GM21360 (cell line): ENCODE results near the gene PITPNM3.

Source experiments
- ATAC-seq: cut with Tn5 transposase; IDR thresholded peaks from one replicate; pipeline ENCODE4 v1.9.1; 2021; ENCODE audit warnings: mild to moderate bottlenecking, moderate library complexity; ENCODE audit not compliant: unreplicated experiment

The PITPNM3 gene

GRCh38 chr17:6450926-6451832, 105.2 kb downstream of the PITPNM3 start:
- no peak for ATAC-seq

- ATAC-seq, result no peak
These were observed 107.0 kb downstream of the PITPNM3 start for GRCh38 chr17:6449307-6449706.

DNA sequence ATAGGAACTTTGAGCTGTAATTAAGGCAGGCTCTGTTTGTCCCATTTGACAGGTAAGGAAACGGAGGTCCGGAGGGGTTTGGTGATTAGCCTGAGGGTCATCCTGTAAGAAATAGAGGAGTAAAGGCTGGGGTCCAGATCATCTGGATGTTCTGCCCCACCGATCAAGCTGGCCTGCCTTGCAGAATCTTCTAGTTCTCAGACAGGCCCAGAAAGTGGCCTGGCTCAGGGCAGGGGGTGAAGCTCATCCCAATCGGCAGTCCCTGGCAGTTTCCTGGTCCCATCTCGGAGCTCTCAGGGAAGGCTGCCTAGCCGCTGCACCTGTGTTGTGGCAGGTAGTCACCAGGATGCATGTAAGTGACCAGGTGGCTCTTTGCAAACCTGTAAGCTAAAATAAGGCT, 107.9 kb downstream of the PITPNM3 start:
- ATAC-seq, result no peak

DNA sequence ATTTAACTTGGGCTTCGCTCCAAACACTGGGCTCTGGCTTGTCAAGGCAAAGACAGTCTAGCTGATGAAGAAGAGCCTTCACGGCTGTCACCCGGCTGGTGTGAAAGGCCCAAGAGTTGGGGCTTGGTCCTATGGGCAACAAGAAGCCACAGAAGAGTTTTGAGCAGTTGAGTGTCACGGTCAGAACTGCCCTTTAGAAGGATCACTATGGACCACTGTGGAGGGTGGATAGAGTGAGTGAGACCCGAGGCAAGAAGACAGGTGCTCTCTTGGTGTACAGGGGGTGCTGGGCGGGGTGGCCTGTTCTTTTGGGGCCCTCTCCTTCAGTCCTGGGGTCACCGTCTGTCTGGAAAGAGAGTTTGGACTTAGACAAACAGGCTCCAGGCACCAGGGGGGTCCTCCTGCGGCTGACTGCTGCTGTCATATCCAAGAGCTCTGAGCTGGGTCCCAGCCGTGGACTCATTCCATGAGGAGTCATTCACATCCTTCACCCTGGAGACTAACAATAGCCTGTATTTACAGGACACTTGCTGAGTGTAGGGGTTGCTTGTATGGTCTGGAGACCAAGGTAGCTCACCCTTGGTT, 109.7 kb downstream of the PITPNM3 start:
- ATAC-seq, result no peak

DNA sequence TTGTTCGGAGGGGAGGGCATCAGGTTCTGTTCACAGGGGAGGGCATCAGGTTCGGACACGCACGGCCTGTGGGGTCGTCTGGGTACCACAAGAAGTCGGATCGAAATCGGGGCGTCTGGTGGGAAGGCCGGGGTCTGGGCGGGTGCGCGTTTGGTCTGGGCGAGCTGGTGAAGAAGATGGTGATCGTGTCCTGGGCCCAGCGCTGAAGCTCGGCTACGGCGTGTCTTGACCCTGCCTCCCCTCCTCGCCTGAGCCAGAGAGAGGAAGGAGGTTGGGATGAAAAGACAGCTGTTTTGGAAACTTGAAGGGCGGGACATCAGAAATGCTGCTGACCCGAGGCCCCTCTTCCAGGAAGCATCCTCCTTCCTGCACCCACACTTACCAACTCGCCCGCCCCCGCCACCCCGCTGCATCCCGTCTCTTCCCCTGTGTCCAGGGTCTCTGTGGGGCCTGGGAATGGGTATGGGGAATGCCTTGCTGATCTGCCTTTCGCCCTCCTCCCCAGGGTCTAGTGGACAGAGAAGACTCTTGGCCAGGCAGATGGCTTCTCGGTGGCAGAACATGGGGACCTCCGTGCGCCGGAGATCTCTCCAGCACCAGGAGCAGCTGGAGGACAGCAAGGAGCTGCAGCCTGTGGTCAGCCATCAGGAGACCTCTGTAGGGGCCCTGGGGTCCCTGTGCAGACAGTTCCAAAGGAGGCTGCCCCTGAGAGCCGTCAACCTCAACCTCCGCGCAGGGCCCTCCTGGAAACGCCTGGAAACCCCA, 111.6 kb downstream of the PITPNM3 start:
- no peak for ATAC-seq

DNA sequence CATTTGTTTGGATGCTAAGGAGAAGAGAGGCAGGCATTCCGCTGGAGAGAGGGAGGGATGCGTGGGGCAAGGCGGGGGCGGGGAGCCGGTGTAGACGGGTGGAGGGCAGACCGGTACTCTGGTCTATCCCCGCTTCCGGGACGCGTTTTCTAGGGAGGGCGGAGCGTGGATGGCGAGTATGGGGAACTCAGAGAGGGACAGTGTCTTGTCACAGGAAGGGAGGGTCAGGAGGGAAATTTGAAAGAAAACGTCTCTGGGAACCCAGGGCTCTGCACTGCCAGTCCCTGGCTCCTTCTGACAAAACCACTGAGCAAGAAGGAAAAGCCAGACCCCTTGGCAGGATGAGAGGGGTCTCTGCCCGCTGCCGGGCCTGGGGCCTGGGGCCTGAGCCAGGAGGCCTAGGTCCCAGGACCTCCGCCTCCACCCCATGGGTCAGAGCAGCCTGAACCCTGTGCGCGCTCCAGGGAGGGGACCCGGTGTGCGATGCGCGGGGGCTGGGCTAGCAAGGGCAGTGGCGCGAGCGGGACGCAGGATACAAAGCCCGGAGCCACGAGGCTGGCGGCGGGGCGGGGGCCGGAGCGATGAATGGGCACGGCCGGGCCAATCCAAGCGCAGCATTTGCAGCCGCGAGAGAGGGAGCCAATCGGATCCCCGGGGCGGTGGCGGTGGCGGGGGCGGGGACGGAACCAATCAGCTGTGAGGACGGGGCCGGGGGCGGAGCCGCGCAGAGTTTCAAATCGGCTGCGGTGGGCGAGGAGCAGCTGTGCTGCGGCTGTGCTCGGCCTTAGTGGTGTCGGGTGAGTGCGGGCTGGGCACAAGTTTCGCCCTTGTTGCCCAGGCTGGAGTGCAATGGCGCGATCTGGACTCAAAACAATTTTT, 112.4 kb downstream of the PITPNM3 start, which contains the start of gene PIMREG:
Gene PIMREG, plus strand, starts transcription at position 764 of the 879 bp plus-strand sequence. CDS start 656 bp downstream, outside the sequence.
- peak; percentile 75 for ATAC-seq

DNA sequence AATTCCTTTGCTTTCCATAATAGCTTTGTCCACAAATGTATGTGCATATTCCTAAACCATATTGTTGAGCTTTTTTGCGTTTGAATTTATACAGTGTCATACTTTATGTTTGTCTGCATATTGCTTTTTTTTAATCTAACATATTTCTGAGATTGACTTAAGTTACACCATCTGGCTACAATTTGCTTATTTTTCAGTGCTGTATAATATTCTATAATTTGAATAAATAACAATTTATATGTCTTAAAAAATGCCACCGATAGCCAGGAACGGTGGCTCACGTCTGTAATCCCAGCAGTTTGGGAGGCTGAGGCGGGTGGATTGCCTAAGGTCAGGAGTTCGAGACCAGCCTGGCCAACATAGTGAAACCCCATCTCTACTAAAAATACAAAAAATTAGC, 113.6 kb downstream of the PITPNM3 start:
- no peak for ATAC-seq

DNA sequence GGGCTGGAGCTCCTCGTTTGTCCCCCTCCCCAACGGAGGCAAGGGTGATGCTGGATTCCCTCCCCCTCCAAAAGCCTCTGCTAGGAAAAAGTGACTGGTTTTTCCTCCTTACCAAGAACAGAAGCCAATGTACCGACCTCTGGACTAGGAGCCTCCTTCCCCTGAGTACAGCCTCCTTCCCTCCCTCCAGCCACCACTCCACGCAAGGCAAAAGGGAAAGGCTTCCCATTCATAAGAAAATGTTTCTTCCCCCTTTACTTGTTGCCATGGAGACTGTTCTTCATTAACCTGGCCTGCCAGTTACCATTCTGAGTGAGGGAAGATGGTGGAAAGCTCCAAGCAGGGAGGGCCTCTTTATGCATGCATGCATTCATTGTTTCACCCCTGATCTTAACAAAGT, 116.4 kb downstream of the PITPNM3 start:
- no peak for ATAC-seq

DNA sequence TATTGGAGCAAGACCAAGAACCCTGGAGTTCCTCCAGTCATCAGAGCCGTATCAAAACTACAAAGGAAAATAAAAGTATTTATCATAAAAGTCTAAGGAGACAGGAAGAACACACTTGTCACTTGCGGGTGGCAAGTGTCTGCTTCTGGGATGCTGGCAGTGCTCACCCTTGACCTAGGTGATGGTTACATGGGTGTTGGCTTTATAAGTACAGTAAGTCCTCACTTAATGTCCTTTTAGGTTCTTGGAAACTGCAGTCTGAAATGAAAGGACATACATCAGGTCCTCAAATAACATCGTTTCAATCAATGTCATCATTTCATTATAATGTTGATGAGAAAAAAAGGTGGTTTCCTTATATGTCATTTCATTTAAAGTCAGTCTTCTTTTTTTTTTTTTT, 118.4 kb downstream of the PITPNM3 start:
- no peak for ATAC-seq

- no peak for ATAC-seq
These were observed 118.9 kb downstream of the PITPNM3 start for GRCh38 chr17:6437466-6437865.

DNA sequence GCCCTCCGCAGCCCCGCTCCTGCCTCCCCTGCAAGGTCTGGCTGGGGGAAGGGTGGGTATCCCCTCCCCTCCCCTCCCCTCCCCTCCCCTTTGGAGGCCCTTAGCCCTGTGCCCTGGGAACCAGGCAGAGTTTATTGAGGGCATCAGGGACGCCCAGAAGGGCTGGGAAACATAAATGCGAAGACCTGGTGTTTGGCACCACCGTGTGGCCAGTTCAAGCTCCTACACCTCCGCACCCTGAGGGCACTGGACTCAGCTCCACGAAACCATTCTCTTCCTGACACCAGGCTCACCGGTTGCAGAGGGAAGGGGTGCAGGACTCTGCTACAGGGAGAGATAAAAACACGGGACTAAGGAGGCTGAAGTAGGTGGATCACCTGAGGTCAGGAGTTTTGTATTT, 120.4 kb downstream of the PITPNM3 start:
- no peak for ATAC-seq

GRCh38 chr17:6435051-6435450, 121.3 kb downstream of the PITPNM3 start, which contains the start of gene AIPL1:
Gene AIPL1 (minus strand): TSS chr17:6435121. CDS start chr17:6435104, 17 bp downstream.
- no peak for ATAC-seq

- ATAC-seq, result no peak
These were observed 125.6 kb downstream of the PITPNM3 start for GRCh38 chr17:6430769-6431168.

DNA sequence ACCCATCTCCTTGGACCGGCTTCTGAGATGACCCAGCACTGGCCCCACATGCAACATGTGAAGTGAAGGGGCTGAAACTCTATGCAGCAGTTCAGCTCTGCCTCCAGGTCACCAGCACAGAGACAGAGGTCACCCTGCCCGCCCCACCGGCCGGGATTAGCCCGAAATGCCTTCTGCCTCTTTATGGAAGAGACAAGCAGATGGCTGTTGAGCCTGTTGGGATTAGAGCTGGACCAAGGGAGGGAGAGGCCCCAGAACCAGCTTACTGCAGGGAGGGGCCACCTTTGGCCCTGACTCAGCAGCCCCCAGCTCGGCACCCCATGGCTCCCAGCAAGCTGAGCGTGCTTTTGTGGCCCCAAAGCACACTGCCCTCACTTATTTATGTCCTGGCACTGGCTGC, 127.1 kb downstream of the PITPNM3 start:
- no peak for ATAC-seq

DNA sequence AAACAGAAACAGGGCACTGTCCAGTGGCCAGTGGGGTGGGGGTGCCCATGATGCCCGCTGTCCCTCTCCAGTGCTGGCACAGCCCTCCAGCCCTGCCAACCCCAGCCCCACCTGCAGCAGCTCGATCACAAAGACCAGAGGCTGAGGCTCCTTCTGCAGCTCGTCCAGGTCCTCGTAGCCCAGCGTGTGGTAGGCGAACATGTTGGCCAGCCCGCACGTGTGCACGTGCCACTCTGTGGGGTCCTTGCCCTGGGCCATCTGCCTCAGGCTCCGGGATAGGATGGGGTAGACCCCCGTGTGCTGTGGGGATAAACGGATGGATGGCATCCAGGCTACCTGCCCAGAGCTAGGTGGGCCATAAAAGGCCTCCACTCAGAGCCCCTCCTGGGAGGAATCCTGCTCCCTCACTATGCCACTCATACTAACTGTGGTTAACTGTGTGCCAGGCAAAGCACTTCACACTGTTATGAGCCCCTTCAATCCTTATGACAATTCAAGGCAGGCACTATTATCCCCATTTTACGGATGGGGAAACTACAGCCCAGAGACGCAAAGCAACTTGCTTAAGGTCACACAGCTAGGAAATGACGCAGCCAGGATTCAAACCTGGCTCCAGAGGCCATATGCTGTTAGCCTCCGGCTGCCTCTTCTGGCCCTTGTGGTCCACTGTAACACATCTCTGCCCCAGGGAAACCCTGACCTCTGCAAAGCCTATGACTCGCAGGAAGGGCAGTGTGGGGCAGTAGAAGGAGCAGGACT, 128.0 kb downstream of the PITPNM3 start:
- ATAC-seq, result no peak

DNA sequence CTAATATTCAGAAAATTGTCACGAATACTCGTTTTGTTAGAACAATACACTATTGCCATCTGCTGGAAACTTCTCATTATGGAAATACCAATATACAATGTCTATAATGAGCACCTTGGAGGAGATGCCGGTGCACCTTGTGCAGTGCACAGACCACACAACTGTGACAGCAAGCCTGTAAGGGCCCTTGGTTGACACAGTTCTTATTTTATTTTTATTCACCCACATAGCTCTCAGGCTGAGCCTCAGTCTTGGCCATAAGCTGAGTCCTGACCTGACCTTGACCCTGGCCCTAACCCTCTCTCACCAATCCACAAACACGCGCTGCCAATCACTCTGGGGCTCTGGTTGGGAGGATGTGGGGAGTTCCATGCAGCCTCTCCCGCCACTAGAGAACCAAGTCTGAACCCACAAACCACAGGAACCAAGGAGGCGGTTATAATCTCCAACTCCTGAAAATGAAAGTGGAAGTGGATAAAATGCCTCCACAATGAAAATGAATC, 129.0 kb downstream of the PITPNM3 start:
- no peak for ATAC-seq

- ATAC-seq, result no peak
These were observed 129.8 kb downstream of the PITPNM3 start for GRCh38 chr17:6426356-6427101.

- ATAC-seq, result no peak
These were observed 130.9 kb downstream of the PITPNM3 start for GRCh38 chr17:6425407-6425806.

DNA sequence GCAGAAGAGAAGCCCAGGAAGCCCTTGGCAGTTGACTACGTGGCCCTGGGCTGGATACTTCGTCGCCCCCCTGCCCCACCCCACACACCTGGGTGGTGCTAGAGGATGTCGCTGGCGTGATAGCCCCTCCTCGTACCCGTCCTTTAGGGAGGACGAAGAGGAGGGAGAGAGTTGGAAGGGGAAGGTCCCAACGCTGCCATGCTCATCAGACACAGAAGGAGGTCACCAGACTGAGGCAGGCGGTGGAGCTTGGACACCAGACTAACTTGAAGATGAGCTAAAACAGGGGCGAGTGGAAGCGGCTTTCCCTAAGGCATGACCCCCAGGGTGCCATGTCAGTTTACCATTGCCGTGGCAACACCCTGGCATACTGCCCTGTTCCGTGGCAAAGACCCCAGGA, 132.4 kb downstream of the PITPNM3 start:
- no peak for ATAC-seq
